KOPT-K1 (cell line): Measurements from ENCODE around the gene CLSTN2.

Experiments used
- H3K27ac ChIP-seq: fragments of 200-600 bp; sonication (generic); 2 replicates; pipeline ENCODE4 v1.5.1; 2016; ENCODE audit warnings: antibody characterized with exemption, mild to moderate bottlenecking, low read depth, low read length; ENCODE audit not compliant: poor library complexity, severe bottlenecking
- H3K36me3 ChIP-seq: fragments of 200-600 bp; sonication (generic); 2 replicates; pipeline ENCODE4 v1.5.1; 2017; ENCODE audit warnings: antibody characterized with exemption, mild to moderate bottlenecking, low read length, moderate library complexity; ENCODE audit not compliant: insufficient read depth
- H3K9me3 ChIP-seq: fragments of 200-600 bp; sonication (generic); 2 replicates; pipeline ENCODE4 v1.5.1; 2017; ENCODE audit warnings: antibody characterized with exemption, low read length, mild to moderate bottlenecking; ENCODE audit not compliant: insufficient read depth, poor library complexity, severe bottlenecking

CLSTN2 gene

GRCh38 chr3:140614001-140614400 is 679.0 kb downstream of the CLSTN2 start:
- no peaks in the 10 kb centered on the region for H3K9me3 ChIP-seq
- no peak overlapping the region for H3K27ac ChIP-seq

GRCh38 chr3:140617135-140617534 is 682.1 kb downstream of the CLSTN2 start:
- Histone ChIP-seq H3K9me3 (no peaks in the 10 kb centered on the region), H3K36me3 (no peaks in the 10 kb centered on the region), H3K27ac (no peak overlapping the region)

More at GRCh38 chr3:140614001-140614400, 679.0 kb downstream of the CLSTN2 start:
- no peaks in the 10 kb centered on the region for H3K36me3 ChIP-seq

GRCh38 chr3:140626856-140627255 is 691.9 kb downstream of the CLSTN2 start:
- no peaks in the 10 kb centered on the region for H3K9me3 ChIP-seq
- H3K27ac ChIP-seq = no peak overlapping the region
- no peaks in the 10 kb centered on the region for H3K36me3 ChIP-seq
